ENCODE measurements around the gene KIF3C. TPM values are rescaled to one million over a fixed set of nuclear protein-coding genes. Genes with fewer than 3 reads are reported as not detected.
"Not testable (repeated sequence)": the region's sequence is repeated elsewhere in the genome, so short reads cannot be mapped to it uniquely, and the experiment has no call there.

KIF3C gene
- total RNA-seq, 1 donor from 2014 or later = 2.0 TPM

DNA sequence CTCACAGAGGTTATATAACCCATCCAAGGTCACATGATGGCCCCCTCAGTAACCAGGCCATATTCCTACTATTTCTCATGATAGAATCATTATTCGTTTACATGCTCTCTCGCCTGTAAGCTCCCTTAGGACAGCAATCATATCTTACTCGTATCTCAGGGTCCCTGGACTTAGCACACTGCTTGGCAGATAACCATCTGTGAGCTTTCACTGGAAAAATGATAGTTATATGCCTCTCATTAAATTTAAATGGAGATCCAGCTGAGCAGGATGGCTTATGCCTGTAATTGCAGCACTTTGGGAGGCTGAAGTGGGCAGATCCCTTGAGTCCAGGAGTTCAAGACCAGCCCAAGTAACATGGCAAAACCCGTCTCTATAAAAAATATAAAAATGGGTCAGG is 21.9 kb downstream of the KIF3C start:
- Histone ChIP-seq H3K4me1 (peaks cover 19% of the 10 kb centered on the region), H3K27me3 (ENCODE audit: low read depth) (no peaks in the 10 kb centered on the region), H3K9me3 (replicated peaks) (no peaks in the 10 kb centered on the region), H3K36me3 (no peaks in the 10 kb centered on the region), H3K27ac (replicated peaks) (peak overlapping the region; percentile 36), H3K4me3 (no peak overlapping the region)
- DNase-seq = no peak
- TF ChIP-seq, protein P1, sequence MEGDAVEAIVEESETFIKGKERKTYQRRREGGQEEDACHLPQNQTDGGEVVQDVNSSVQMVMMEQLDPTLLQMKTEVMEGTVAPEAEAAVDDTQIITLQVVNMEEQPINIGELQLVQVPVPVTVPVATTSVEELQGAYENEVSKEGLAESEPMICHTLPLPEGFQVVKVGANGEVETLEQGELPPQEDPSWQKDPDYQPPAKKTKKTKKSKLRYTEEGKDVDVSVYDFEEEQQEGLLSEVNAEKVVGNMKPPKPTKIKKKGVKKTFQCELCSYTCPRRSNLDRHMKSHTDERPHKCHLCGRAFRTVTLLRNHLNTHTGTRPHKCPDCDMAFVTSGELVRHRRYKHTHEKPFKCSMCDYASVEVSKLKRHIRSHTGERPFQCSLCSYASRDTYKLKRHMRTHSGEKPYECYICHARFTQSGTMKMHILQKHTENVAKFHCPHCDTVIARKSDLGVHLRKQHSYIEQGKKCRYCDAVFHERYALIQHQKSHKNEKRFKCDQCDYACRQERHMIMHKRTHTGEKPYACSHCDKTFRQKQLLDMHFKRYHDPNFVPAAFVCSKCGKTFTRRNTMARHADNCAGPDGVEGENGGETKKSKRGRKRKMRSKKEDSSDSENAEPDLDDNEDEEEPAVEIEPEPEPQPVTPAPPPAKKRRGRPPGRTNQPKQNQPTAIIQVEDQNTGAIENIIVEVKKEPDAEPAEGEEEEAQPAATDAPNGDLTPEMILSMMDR (IDR thresholded peaks at IDR 0.05; ENCODE audit: borderline replicate concordance) = no peak
- intact Hi-C loops (cut with micrococcal nuclease) = no loop called here

- intact Hi-C loops (cut with micrococcal nuclease); DNase-seq; H3K4me3 ChIP-seq; H3K27ac ChIP-seq (replicated peaks); H3K9me3 ChIP-seq (replicated peaks); H3K36me3 ChIP-seq; H3K27me3 ChIP-seq (ENCODE audit: low read depth): not testable (repeated sequence)
- H3K4me1 ChIP-seq = peaks cover 28% of the 10 kb centered on the region
These were observed 23.7 kb downstream of the KIF3C start for GRCh38 chr2:25958611-25959010.

DNA sequence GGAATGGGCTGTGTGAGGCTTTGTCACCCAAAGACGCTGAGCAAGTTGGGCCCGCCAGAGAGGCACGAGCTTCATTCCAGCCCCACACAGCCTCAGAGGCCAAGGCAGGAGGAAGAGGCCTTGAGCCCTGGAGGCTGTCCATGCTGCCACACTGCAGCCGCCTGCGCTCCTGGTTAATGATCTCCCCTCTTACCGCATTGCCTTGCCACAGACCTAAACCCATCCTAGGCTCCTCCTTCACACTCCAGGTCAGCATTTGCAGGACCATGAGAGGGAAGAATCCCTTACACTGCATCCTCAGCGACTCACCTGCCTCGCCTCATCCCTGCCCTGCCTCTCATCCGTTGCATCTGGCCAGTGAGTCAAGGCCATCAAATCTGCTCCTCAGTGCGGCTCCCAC is 24.6 kb downstream of the KIF3C start:
- Histone ChIP-seq H3K4me1 (peaks cover 28% of the 10 kb centered on the region), H3K36me3 (no peaks in the 10 kb centered on the region), H3K27ac (replicated peaks) (no peak overlapping the region), H3K27me3 (ENCODE audit: low read depth) (no peaks in the 10 kb centered on the region), H3K4me3 (no peak overlapping the region), H3K9me3 (replicated peaks) (no peaks in the 10 kb centered on the region)
- TF ChIP-seq, protein P1 (IDR thresholded peaks at IDR 0.05; ENCODE audit: borderline replicate concordance) = no peak
- DNase-seq = no peak
- intact Hi-C loops (cut with micrococcal nuclease) = no loop called here

GRCh38 chr2:25955869-25956535 is 26.3 kb downstream of the KIF3C start:
- no peaks in the 10 kb centered on the region for H3K36me3 ChIP-seq
- DNase-seq = no peak
- H3K27me3 ChIP-seq (ENCODE audit: low read depth) = no peaks in the 10 kb centered on the region
- TF ChIP-seq, protein P1 (IDR thresholded peaks at IDR 0.05; ENCODE audit: borderline replicate concordance) = peak; percentile 43
- intact Hi-C loops (cut with micrococcal nuclease) = no loop called here
- H3K4me3 ChIP-seq = no peak overlapping the region
- H3K9me3 ChIP-seq (replicated peaks) = no peaks in the 10 kb centered on the region
- no peak overlapping the region for H3K27ac ChIP-seq (replicated peaks)
- peaks cover 23% of the 10 kb centered on the region for H3K4me1 ChIP-seq

GRCh38 chr2:25955036-25955435 is 27.3 kb downstream of the KIF3C start:
- no peak overlapping the region for H3K27ac ChIP-seq (replicated peaks)
- TF ChIP-seq, protein P1 (IDR thresholded peaks at IDR 0.05; ENCODE audit: borderline replicate concordance) = no peak
- H3K9me3 ChIP-seq (replicated peaks) = no peaks in the 10 kb centered on the region
- H3K36me3 ChIP-seq = no peaks in the 10 kb centered on the region
- no peaks in the 10 kb centered on the region for H3K27me3 ChIP-seq (ENCODE audit: low read depth)
- no peak overlapping the region for H3K4me3 ChIP-seq
- peaks cover 17% of the 10 kb centered on the region for H3K4me1 ChIP-seq
- intact Hi-C loops (cut with micrococcal nuclease) = no loop called here
- DNase-seq = no peak

DNA sequence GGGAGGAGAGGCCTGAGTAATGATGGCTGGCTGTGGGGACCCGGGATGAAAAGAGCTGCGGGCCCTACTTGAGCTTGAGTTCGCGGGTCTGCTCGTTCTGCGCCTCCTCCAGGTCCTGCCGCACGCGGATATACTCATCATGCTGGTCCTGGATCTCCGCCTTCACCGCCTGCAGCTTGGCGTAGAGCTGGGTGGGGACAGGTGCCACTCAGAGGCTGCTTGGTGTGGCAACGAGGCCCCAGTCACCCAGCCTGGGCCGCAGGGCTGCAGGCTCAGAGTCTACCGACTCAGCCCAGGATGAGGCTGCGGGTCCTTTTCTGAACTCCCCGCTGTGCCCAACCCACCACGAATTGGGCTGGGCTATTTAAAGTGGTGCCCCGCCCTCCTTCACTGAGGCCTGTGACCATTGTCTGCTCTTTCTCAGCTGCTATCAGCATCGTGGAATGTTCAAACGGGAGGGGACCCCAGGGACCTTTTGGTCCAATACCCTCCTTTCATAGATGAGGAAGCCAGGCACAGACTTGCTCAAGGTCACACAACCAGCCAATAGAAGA is 28.0 kb downstream of the KIF3C start:
- intact Hi-C loops (cut with micrococcal nuclease) = loop anchor here (5.0 kb wide), 1 partner anchor 38 kb away; no protein-coding TSS in a partner anchor
- Histone ChIP-seq H3K4me3 (no peak overlapping the region), H3K36me3 (no peaks in the 10 kb centered on the region), H3K27ac (replicated peaks) (no peak overlapping the region), H3K4me1 (peaks cover 16% of the 10 kb centered on the region), H3K27me3 (ENCODE audit: low read depth) (no peaks in the 10 kb centered on the region), H3K9me3 (replicated peaks) (no peaks in the 10 kb centered on the region)
- DNase-seq = no peak
- TF ChIP-seq, protein P1 (IDR thresholded peaks at IDR 0.05; ENCODE audit: borderline replicate concordance) = no peak
